Limb (tissue), 2 donors: ENCODE data around the gene B4GALT5.

Source experiments
- DNase-seq, 2 donors: peaks; one replicate each; pipeline ENCODE4 v3.0.0-alpha.2; 2016; ENCODE audit errors: extremely low spot score in 2 of 2

Gene B4GALT5

DNA sequence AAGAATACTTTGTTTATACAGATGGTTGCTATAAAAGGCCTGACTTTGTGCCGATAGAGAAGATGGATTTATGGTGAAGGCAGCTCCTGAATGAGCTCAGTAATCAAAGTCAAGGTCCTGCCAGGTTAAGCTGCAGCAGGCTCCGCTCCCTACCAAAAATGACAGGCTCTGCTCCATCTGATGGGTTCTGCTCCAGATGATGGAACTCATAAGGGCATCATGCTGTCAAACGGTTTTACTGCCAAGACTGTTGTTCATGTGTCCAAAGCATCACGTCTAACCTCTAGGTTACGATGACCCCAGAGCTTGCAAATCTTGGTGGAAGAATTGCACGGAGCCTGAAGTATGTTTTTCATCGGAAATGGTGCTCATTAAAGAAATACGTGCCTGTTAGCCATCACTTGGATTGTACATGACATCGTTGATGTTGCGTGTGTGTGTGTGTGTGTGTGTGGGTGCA lies 126.5 kb downstream of the B4GALT5 start:
- no peak for DNase-seq

DNA sequence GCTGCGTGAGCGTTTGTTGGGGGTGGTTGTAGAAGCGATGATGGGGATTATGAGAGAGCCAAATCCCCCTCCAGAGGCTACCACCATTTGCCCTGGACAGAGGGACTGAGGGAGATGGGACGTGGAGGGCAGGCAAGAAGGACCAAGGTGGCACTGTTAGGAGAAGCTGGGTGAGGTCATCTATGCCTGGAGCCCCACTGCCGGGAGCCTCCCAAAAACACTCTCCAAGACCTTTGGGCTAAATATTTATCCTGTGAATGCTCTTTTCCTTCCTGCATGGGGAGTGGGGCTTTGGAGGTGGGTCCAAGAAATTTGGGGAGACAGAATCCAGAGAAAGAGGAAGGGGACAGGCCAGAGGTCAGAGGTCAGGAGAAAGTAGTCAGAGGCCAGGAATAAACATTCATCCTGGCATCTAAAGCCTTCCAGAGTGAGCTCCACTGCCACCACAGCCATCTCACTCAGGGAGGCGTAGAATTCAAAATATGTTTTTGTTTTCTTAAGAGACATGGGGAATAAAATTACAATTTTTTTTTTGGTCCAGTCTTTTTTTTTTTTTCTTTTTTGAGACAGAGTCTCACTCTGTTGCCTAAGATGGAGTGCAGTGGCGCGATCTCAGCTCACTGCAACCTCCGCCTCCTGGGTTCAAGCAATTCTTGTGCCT lies 128.0 kb downstream of the B4GALT5 start:
- no peak for DNase-seq

DNA sequence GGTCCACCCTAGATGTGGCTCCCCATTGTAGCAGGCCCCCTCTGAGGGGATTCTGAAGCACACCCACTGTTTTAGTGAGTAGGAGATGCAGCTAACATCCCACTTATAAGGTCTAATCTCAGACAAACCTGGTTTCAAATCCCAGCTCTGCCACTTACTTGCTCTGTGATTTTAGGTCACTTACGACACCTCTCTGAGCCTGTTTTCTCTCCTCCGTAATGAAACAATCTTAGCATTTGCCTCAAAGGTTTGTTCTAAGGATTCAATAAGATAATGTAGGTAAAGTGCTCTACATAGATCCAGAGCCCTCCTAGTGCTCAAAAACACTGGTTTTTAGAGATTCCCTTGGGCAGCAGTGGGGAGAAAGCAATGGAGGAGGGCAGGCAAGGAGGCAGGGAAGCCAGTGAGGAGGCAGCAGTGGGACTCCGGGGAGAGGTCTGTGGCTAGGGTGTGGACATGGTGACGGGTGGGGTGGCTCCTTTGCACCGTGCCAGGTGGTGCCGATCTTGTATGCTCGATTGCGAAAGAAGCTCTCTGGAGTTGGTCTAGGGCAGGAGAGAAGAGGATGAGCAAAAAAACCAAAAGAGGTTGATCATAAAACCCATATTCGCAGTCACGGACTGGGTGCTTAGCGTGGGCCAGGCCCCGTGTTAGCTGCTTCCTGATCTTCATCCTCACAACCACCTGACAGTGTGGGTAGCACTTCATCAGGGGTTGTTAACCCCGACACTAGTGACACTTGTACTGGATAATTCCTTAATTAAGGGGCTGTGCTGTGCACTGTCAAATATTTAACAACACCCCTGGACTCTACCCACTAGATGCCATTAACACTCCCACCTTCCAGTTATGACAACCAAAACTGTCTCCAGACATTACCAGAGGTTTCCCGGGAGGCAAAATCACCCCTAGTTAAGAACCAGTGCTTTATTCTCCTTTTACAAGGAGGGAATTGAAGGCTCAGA lies 129.0 kb downstream of the B4GALT5 start:
- DNase-seq, result no peak

DNA sequence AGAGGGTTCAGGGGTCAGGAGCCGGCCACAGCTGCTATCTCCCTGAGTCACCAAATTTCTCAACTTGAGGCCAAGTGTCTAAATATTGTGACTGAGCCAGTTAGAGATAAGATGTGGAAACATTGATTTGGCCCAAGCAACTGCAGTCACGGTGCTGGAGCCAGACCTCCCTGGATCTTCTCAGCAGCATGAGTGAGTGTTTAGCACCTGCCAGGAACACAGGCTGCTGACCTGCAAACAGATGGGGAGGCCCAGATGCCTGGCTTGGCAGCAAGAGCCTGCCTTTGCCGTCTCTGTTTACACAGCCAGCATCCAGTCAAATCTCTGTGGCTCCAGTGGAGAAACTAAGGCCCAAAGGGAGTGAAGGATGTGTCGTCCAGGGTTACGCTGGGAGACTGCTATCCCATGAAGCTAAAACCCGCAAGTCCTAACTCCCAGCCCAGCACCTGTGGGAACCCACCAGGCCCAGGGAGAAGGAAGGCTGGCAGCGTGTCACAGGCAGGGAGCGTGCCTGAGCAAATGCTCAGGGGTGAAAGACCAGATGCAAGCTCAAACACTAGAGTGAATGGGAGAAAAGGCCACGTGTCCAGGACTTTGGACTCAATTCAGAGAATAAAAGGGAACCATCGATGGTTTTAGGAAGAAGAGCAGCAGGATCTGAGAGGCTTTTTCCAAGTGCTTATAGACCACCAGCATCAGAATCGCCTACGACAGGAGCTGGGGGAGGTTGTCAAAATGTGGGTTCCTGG lies 129.8 kb downstream of the B4GALT5 start:
- peak; percentile 63 to 81 for DNase-seq

DNA sequence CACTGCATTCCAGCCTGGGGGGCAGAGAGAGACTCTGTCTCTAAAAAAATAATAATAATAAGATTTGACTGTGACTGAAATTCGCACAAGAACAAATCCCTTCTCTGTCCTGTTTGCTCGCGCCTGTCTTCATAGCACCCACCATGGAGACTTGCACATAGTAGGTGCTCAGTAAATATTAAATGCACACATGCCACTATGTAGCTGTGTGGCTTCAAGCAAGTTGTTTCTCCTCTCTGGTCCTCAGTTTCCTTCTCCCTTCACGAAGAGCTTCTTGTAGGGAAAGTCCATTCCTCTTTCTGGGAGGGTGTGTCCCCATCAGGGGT lies 130.4 kb downstream of the B4GALT5 start:
- no peak for DNase-seq
